Activated CD8-positive, alpha-beta T cell treated with anti-CD3 and anti-CD28 coated beads for 36 hours (primary cell): ENCODE results near the gene NUP153. TPM values are rescaled to one million over a fixed set of nuclear protein-coding genes. Genes with fewer than 3 reads are reported as not detected.

Experiments
- ATAC-seq: fragments of 200-7000 bp; cut with Tn5 transposase; one replicate; pipeline ENCODE4 v1.10.0; 2021; ENCODE audit warnings: mild to moderate bottlenecking, moderate library complexity
- CTCF ChIA-PET: fragments of 350-600 bp; sonication (Branson Sonifier 250); formaldehyde crosslinking; loops from one replicate; lab custom pipeline; 2021; ENCODE audit warnings: antibody characterized with exemption; lab: Charles Lee
- POLR2A ChIA-PET: fragments of 350-600 bp; sonication (Branson Sonifier 250); formaldehyde crosslinking; loops from one replicate; lab custom pipeline; 2021; ENCODE audit warnings: antibody characterized with exemption; lab: Charles Lee
- DNase-seq: peaks from one replicate; pipeline ENCODE4 v3.0.0-alpha.2; 2020
- H3K27ac Mint-ChIP-seq: one replicate; pipeline ENCODE4 v1.8.0; 2021; ENCODE audit warnings: mild to moderate bottlenecking, mixed read lengths
- H3K27me3 Mint-ChIP-seq: one replicate; pipeline ENCODE4 v1.8.0; 2021; ENCODE audit warnings: mixed read lengths
- H3K36me3 Mint-ChIP-seq: one replicate; pipeline ENCODE4 v1.8.0; 2021; ENCODE audit warnings: low read depth, mixed read lengths
- H3K4me1 Mint-ChIP-seq: one replicate; pipeline ENCODE4 v1.8.0; 2021; ENCODE audit warnings: low read depth, mixed read lengths
- H3K4me3 Mint-ChIP-seq: one replicate; pipeline ENCODE4 v1.8.0; 2021; ENCODE audit warnings: mild to moderate bottlenecking, moderate library complexity, mixed read lengths
- H3K9me3 Mint-ChIP-seq: one replicate; pipeline ENCODE4 v1.8.0; 2021; ENCODE audit warnings: mixed read lengths
- CTCF ChIP-seq: fragments of 200-600 bp; IDR thresholded peaks from one replicate; pipeline ENCODE4 v1.8.0; 2022; ENCODE audit warnings: antibody characterized with exemption, mild to moderate bottlenecking
- intact Hi-C: fragments of 100-400 bp; cut with micrococcal nuclease; formaldehyde crosslinking; loops from one replicate; pipeline ENCODE4 v1.10.0; 2022
- total RNA-seq, 2 experiments: library from RNA; stranded (reverse); gene quantifications; one replicate each; pipeline ENCODE4 v1.2.3, GENCODE V29; 2021

The NUP153 gene
- total RNA-seq, 2 experiments from 2014 or later: 76.4 to 78.2 TPM

DNA sequence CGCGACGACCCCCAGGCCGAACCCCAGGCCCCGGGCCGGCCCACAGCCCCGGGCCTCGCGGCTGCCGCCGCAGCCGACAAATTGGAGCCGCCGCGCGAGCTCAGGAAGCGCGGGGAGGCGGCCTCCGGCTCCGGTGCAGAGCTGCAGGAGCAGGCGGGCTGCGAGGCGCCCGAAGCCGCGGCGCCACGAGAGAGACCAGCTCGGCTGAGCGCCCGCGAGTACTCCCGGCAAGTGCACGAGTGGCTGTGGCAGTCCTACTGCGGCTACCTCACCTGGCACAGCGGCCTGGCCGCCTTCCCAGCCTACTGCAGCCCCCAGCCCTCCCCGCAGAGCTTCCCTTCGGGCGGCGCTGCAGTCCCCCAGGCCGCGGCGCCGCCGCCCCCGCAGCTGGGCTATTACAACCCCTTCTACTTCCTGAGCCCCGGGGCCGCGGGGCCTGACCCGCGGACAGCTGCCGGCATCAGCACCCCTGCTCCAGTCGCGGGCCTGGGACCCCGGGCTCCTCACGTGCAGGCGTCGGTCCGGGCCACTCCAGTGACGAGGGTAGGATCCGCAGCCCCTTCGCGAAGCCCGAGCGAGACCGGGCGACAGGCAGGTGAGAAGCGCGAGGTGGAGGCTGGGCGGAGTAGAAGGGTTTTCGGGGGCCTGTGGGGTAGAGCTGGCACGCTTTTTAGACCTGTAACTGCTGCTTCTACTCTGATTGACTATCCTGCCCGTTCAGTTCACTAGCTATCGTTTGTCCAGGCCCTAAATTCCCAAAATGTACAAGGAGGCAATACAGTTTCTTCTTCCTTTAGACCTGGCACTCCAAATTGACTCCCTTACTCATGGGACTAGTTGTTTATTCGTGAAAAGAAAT is 106.0 kb downstream of the NUP153 start:
- ATAC-seq (peak; percentile 55), DNase-seq (peak; percentile 69)
- TF ChIP-seq CTCF: no peak
- H3K4me3 Mint-ChIP-seq: peak overlapping the region; percentile 77
- H3K36me3 Mint-ChIP-seq: peaks cover 6% of the 10 kb centered on the region
- CTCF ChIA-PET: interaction anchor here (0.9 to 3.2 kb wide), 10 partner anchors 10 to 204 kb away, joined by 3 to 21 read pairs (median 4); no protein-coding TSS in a partner anchor
- intact Hi-C loops: no loop called here
- H3K9me3 Mint-ChIP-seq: no peaks in the 10 kb centered on the region
- peak overlapping the region; percentile 82 for H3K27ac Mint-ChIP-seq
- no peaks in the 10 kb centered on the region for H3K27me3 Mint-ChIP-seq
- POLR2A ChIA-PET: interaction anchor here (0.7 to 2.2 kb wide), 11 partner anchors 9 to 419 kb away, joined by 3 to 15 read pairs (median 4); partner anchors contain the start of gene NUP153
- H3K4me1 Mint-ChIP-seq: peaks cover 26% of the 10 kb centered on the region

- Mint-ChIP-seq H3K27ac (peak within 1 kb of the TSS; percentile 82), H3K4me1 (peaks cover 26% of the 10 kb centered on the region), H3K27me3 (no peaks in the 10 kb centered on the region), H3K4me3 (peak within 1 kb of the TSS; percentile 77), H3K9me3 (no peaks in the 10 kb centered on the region), H3K36me3 (peaks cover 6% of the 10 kb centered on the region)
- ChIA-PET CTCF (interaction anchor here (0.9 to 3.2 kb wide), 8 partner anchors 11 to 205 kb away, joined by 3 to 21 read pairs (median 4); no protein-coding TSS in a partner anchor), POLR2A (interaction anchor here (0.7 to 2.2 kb wide), 8 partner anchors 8 to 420 kb away, joined by 3 to 15 read pairs (median 4); partner anchors contain the start of gene NUP153)
- peak; percentile 51 for TF ChIP-seq CTCF
- intact Hi-C loops: no loop called here
- peak; percentile 90 for ATAC-seq
- peak; percentile 96 for DNase-seq
Measured at GRCh38 chr6:17599877-17600526, 106.7 kb downstream of the NUP153 start, which contains the start of gene FAM8A1. FAM8A1 (plus strand) TSS chr6:17600302; CDS start chr6:17600410, 108 bp downstream.

GRCh38 chr6:17596085-17596484 is 110.6 kb downstream of the NUP153 start:
- POLR2A ChIA-PET: no interaction called here
- ATAC-seq (no peak), DNase-seq (no peak)
- intact Hi-C loops: no loop called here
- no peaks in the 10 kb centered on the region for H3K27me3 Mint-ChIP-seq
- no peaks in the 10 kb centered on the region for H3K9me3 Mint-ChIP-seq
- no peak overlapping the region for H3K27ac Mint-ChIP-seq
- CTCF ChIA-PET: no interaction called here
- TF ChIP-seq CTCF: no peak
- H3K36me3 Mint-ChIP-seq: no peaks in the 10 kb centered on the region
- H3K4me1 Mint-ChIP-seq: peaks cover 3% of the 10 kb centered on the region
- H3K4me3 Mint-ChIP-seq: no peak overlapping the region

GRCh38 chr6:17593246-17593645 is 113.5 kb downstream of the NUP153 start:
- Mint-ChIP-seq H3K4me3 (no peak overlapping the region), H3K27ac (no peak overlapping the region), H3K4me1 (peaks cover 11% of the 10 kb centered on the region), H3K9me3 (no peaks in the 10 kb centered on the region), H3K36me3 (no peaks in the 10 kb centered on the region), H3K27me3 (no peaks in the 10 kb centered on the region)
- DNase-seq: no peak
- intact Hi-C loops: no loop called here
- no peak for TF ChIP-seq CTCF
- ChIA-PET POLR2A (no interaction called here), CTCF (no interaction called here)
- no peak for ATAC-seq
